ENCODE data around the gene SPDYE16.
"Not testable (repeated sequence)": the region's sequence is repeated elsewhere in the genome, so short reads cannot be mapped to it uniquely, and the experiment has no call there.

SPDYE16 gene

GRCh38 chr7:76549025-76549854, 6.1 kb upstream of the SPDYE16 start:
- peak; percentile 80 for DNase-seq (ENCODE audit: low read depth)

GRCh38 chr7:76531643-76532042, 11.5 kb downstream of the SPDYE16 start:
- DNase-seq (ENCODE audit: low read depth) = not testable (repeated sequence)

GRCh38 chr7:76526183-76526582, 16.9 kb downstream of the SPDYE16 start:
- DNase-seq (ENCODE audit: low read depth) = not testable (repeated sequence)

GRCh38 chr7:76516932-76517331, 26.2 kb downstream of the SPDYE16 start:
- DNase-seq (ENCODE audit: low read depth) = not testable (repeated sequence)

- no peak for DNase-seq (ENCODE audit: low read depth)
Observed at GRCh38 chr7:76515999-76516443, 27.1 kb downstream of the SPDYE16 start.

GRCh38 chr7:76514926-76515771, 27.9 kb downstream of the SPDYE16 start:
- DNase-seq (ENCODE audit: low read depth) = no peak

- no peak for DNase-seq (ENCODE audit: low read depth)
Observed at GRCh38 chr7:76513817-76514799, 29.0 kb downstream of the SPDYE16 start.

GRCh38 chr7:76512941-76513816, 29.9 kb downstream of the SPDYE16 start:
- no peak for DNase-seq (ENCODE audit: low read depth)

- DNase-seq (ENCODE audit: low read depth) = not testable (repeated sequence)
Observed at GRCh38 chr7:76511911-76512885, 30.9 kb downstream of the SPDYE16 start.

- DNase-seq (ENCODE audit: low read depth) = not testable (repeated sequence)
Observed at GRCh38 chr7:76511200-76511910, 31.7 kb downstream of the SPDYE16 start.

GRCh38 chr7:76509931-76510877, 32.9 kb downstream of the SPDYE16 start, which contains the start of gene UPK3B:
UPK3B (plus strand) TSS chr7:76510552; CDS start chr7:76510653, 101 bp downstream.
- no peak for DNase-seq (ENCODE audit: low read depth)

GRCh38 chr7:76507723-76508406, 35.2 kb downstream of the SPDYE16 start:
- no peak for DNase-seq (ENCODE audit: low read depth)

- not testable (repeated sequence) for DNase-seq (ENCODE audit: low read depth)
Observed at GRCh38 chr7:76506643-76507042, 36.5 kb downstream of the SPDYE16 start.

GRCh38 chr7:76506081-76506440, 37.0 kb downstream of the SPDYE16 start:
- DNase-seq (ENCODE audit: low read depth) = no peak

GRCh38 chr7:76505168-76506080, 37.7 kb downstream of the SPDYE16 start:
- no peak for DNase-seq (ENCODE audit: low read depth)

Measured in activated T-cell treated with anti-CD3 and anti-CD28 coated beads for 48 hours (primary cell).